CD4-positive, alpha-beta T cell treated with Interleukin-4 for 4 hours (primary cell): ENCODE data around the gene PLEKHG5.
A peak's percentile ranks its signal among the peaks of the same experiment; 100 is the strongest.

Experiments
- DNase-seq: peaks from one replicate; pipeline ENCODE4 v3.0.0-alpha.2; 2020

Gene PLEKHG5

DNA sequence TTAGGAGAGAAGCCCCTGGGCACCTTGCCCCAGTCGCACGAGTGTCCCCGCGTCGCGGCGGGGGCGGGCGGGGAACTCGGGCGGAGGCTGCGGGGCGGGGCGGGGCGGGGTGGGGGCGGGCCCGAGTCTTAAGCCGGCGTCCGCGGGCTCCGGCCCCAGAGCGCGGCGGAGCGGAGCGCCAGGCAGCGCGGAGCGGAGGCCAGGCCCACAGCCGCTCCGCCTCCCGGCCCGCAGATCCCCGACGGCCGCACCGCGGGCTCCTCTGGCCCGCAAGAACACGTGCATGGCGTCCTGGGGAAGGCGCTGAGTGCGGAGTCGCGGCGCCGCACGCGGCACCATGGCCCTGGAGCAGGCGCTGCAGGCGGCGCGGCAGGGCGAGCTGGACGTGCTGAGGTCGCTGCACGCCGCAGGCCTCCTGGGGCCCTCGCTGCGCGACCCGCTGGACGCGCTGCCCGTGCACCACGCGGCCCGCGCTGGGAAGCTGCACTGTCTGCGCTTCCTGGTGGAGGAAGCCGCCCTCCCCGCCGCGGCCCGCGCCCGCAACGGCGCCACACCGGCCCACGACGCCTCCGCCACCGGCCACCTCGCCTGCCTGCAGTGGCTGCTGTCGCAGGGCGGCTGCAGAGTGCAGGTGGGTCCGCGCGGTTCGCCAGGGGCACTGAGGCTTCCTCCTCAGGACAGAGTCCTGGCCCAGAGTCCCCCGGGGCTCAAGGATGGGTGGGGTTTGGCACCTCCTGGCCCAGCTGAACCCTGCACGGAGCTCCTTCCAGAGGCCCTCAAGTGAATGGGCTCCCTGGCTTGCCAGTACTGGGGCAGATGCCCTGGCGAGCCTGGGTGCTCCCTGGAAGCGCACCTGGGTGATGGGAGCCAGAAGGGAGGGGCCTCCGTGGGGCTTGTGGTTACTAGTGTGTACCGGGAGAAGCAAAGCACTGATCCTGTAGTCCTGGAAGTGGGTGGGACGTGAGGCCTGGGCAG is 66.6 kb downstream of the PLEKHG5 start, which contains the start of gene ESPN:
ESPN (plus strand) TSS at position 158 of the 975 bp plus-strand sequence; CDS start at position 338, 180 bp downstream.
- no peak for DNase-seq

DNA sequence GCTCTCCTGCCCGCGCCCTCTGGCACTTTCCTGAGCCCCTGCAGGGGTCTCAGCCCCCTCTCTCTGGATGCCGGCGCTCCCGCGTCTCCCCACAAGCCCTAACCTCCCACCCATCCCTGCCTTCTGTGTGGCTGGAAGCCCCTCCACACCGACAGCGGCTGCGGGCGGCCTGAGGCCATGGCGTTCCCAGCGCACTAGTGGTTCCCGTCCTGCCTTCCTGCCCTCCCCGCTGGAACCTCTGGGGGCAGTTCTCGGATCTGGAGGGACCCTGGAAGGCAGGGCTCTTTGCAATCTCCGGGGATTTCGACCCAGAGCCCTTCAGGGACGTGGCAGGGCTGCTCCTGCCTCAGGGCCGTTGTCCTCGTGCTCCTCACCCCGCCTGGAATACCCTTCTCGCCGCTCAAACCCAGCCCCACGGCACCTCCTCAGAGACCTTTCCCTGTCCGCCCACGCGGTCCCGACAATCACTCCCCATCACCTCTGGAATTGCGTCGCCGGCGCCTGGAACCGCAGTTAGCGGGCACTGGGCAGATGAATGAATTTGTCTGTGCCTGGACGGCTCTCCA is 67.4 kb downstream of the PLEKHG5 start:
- no peak for DNase-seq

DNA sequence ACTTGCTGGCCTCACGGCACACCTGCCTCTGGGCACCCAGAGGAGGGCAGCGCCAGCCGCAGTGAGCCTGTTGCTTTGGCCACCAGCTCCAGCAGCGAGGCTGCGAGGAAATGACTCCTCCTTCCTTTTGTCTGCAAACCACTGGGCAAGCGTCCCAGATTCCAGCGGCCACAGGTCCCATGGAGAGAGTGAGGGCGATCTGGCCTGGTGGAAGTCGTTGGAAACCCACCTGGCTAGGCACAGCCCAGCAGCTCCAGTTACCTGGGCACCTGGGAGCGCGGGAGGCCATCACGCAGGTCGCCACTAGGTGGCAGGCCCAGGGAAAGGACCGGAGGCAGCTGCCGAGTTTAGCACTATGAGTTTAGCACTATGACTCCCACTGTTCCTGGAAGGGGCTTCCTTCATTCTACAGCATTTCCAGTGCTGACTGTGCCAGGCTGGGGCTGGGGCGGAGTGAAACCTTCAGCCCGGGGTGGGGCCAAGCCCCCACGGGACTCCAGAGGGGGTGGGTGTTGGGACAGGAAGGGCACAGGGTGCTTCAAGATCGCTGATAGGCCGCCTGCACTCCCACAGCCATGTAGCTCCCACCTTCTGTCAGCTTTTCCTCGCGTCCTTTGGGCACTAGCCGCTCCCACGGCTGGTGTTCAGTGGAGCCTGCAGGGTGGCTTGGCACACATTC is 68.0 kb downstream of the PLEKHG5 start:
- peak; percentile 67 for DNase-seq

DNA sequence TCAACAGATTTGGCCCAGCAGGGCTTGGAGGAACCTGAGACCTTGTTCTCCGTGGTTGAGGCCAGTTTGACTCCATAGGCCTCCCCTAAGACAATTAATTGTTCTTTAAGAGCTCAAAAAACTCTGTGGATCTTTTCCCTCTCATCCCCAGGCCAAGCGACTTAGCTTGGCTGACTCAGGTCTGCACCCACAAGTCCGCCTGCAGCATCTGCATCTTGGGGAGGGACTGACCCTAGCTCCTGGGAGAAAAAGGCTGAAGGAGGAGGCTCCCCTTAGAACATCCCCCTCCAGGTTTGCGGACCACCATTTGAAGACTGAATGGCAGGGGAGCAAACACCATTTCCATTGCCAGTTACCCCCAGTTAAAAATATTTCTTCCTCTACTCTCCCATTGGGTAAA is 70.2 kb downstream of the PLEKHG5 start:
- no peak for DNase-seq

DNA sequence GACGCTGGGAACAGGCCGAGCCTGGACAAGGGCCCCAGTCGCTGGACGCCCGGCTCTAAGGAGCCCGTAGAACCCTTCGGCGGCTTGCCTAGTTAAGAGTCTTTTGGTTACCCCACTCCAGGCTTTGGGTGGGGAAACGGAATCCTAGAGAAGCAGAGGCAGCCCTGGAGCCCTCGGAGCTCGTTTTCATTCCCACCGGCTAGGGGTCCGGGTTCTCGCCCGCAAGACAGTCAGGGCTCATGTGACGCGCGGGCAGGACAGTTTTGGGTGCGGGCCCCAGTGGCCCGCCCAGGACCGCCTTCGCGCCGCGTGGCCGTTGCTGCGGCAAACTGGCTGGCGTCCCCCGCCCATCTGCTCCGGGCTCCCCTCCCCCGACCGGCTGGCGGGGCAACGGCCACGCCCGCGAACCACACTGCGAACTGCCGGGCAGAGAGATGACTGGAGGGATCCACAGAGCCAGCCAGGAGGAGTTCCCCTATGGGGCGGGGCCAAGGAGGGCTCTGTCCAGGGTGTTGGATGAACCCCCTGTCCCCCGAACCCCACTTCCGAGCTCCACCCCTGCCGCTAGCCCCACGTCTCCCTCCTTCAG is 70.9 kb downstream of the PLEKHG5 start:
- DNase-seq: no peak

DNA sequence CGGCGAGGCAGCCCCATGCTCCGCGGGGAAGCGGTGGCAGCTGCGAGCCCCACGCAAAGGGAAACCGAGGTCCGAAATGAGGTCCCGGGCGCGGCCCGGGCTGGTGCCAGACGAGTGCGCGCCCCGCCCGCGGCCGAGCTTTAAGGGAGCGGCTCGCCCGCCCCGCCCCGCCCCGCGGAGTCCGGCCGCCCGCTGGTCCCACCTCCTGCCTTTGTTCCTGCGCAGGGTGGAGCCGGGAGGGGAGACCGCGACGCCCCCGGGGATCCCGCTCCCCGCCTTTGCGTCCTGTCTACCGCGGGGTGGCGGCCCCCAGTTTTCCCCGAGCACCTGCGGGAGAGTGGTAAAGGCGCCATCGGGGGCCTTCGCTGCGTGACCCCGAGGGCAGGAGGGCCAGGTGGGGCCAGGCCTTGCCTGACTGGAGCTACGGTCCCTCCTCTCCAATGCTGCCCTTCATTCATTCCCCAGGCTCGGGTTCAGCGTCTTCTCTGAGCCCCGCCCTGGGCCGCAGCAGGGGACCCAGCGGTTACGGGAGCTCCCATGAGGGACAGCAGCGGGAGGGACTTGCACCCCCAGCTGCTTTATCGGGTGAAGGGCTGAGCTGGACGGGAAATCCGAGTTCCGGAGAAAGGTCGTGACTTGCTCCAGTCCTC is 71.5 kb downstream of the PLEKHG5 start, which contains the start of gene HES2:
HES2 (minus strand) TSS at position 116 of the 650 bp plus-strand sequence; CDS start at position 17, 99 bp downstream.
- no peak for DNase-seq

DNA sequence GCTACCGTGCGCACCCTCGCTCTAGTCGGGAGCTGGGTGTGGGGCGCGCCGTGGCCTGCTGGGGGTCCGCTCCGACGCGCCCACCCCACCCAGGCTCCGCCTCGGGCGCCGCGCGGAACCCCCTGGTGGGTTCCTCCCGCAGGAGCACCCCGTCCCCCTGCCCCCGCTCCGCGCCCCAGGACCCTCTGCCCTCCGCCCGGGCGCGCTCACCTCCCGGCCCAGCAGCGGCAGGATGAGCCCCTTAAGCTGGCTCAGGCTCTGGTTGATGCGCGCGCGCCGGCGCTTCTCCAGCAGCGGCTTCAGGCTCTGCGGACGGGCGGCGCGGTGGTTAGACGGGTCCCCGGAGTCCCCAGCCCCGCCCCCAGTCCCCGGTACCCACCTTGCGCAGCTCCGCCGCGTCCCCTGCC is 72.1 kb downstream of the PLEKHG5 start:
- DNase-seq: no peak

DNA sequence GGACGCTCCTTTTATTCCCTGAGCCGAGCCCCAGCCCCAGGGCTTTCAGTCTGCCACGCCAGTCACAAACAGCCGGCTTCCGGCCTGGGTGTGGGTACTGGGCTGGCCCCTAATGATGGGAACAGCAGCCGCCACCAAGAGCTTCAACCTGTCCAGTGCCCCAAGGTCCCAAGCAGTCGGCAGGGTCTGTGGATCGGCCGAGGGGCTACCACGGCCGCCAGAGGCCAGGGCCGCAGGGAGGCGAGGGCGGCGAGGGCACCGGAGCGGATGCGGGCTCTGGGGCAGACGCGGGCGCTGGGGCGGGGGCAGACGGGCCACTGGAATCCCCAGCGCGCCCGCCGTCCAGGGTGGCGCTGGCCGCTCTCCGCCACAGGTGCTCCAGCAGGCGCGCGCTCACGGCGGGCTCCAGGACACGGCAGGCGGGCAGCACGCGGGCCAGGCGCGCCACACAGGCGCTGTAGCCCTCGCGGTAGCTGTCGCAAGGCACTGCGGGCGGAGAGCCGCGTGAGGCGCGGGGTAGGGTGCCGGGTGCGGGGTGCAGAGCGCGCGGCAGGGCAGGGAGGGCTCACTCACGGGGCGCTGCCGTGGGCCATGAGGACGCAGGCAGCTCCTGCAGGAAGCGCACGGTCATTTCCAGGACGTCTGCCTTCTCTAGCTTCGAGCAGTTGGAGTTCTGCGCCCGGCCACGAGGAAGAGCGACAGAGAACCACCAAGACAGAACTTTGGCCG is 72.6 kb downstream of the PLEKHG5 start:
- DNase-seq: no peak

DNA sequence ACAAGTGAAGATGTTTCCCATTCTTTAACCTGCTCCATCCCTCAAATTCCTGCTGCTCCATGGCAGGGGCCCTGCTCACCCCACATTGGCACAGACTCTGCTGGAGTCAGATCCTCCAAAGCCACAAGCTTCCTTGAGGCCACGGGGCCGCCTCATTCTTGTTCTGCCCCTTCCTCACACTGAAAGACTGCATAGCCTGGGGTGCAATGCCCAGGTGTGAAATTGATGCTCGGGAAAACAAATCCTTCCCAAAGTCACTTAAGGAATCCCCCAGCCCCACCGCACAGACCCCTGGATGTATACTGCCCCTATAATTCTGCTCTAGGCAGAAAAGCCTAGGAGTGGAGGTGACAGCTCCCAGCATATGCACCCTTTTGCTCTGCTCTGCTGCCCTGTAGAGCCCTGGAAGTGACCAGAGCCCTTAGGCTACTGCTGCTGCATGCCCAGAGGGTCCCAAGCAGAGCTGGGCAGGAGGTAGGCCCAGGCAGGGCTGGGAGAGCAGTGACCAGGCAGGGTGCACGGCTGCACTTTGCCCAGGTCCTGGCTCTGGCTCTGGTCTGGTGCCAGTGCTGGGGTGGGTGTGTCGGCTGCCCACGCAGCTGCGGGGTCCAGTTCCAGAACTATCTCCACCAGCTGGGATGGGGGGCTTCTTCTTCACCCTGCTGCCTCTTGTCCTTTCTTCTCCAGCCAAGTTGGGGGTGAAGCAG is 73.4 kb downstream of the PLEKHG5 start:
- no peak for DNase-seq
